Astrocyte (in vitro differentiated cells and primary cell): Measurements from ENCODE around the gene ANKRD28.

ENCODE experiments used
- CTCF ChIP-seq: IDR thresholded peaks from 2 replicates; pipeline ENCODE4 v1.5.1; 2011; ENCODE audit warnings: low read depth, mild to moderate bottlenecking, inconsistent platforms, low read length, moderate library complexity; ENCODE audit not compliant: insufficient read depth
- EZH2 ChIP-seq: IDR thresholded peaks from 2 replicates; pipeline ENCODE4 v1.6.1; 2012; ENCODE audit warnings: mild to moderate bottlenecking, low read length, inconsistent platforms; ENCODE audit not compliant: insufficient read depth

- TF ChIP-seq CTCF (no peak), EZH2 (no peak)
These were observed 147.9 kb downstream of the ANKRD28 start for GRCh38 chr3:15649858-15650257.
